ENCODE results near the gene TMEM271.

TMEM271 gene, protein sequence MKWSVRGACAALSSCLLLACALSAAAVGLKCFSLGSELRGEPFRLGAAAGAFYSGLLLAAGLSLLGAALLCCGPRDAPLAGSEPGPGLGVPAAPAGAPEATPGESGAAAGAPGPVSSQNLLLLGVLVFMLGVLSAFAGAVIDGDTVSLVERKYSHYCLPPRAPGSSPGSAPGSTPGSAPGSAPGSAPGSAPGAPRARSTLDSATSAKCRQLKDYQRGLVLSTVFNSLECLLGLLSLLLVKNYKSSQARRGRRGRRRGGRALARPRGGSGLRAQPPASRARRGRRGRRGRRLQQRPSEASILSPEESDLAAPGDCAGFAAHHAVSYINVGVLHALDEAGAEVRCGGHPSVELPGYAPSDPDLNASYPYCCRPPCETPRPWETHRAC

DNA sequence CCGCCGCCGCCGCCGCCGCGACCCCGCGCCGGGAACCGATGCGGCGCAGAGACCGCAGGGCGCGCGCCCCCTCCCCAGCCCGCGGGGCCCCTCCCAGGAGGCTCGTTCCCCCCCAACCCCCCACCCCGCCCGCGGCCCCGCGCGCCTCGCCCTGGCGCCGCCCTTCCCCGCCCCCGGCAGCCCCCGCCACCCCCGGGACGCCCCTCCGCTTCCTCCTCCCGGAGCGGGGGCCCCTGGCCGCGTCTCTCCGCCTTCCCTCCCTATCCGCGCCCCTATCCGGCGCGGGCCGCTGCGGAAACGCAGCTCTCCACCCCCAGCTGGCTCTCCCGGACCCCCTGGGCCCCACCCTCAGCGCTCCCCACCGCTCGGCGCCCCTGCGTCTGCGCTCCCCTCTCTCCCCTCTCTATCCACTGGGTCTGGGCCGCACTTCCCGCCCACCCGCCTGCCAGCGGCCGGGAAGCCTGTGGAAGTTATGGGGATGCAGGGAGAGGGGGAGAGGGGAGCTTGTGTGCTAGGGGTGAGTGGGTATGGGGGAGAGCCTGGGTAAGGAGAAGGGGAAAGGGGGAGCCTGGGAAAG, at the start of gene TMEM271:
Gene TMEM271 (minus strand): TSS at position 51 of the 577 bp plus-strand sequence. CDS start 233 bp downstream, outside the sequence.
- no peak for DNase-seq

DNA sequence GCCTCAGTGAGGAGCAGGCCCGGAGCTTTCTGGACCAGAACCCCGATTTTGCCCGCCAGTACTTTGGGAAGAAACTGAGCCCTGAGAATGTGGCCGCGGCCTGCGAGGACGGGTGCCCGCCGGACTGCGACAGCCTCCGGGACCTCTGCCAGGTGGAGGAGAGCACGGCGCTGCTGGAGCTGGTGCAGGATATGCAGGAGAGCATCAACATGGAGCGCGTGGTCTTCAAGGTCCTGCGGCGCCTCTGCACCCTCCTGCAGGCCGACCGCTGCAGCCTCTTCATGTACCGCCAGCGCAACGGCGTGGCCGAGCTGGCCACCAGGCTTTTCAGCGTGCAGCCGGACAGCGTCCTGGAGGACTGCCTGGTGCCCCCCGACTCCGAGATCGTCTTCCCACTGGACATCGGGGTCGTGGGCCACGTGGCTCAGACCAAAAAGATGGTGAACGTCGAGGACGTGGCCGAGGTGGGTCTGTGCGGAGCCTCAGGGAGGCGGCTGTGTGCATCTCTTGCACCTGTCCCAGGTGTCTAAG, 49.6 kb upstream of the TMEM271 start:
- DNase-seq = no peak

DNA sequence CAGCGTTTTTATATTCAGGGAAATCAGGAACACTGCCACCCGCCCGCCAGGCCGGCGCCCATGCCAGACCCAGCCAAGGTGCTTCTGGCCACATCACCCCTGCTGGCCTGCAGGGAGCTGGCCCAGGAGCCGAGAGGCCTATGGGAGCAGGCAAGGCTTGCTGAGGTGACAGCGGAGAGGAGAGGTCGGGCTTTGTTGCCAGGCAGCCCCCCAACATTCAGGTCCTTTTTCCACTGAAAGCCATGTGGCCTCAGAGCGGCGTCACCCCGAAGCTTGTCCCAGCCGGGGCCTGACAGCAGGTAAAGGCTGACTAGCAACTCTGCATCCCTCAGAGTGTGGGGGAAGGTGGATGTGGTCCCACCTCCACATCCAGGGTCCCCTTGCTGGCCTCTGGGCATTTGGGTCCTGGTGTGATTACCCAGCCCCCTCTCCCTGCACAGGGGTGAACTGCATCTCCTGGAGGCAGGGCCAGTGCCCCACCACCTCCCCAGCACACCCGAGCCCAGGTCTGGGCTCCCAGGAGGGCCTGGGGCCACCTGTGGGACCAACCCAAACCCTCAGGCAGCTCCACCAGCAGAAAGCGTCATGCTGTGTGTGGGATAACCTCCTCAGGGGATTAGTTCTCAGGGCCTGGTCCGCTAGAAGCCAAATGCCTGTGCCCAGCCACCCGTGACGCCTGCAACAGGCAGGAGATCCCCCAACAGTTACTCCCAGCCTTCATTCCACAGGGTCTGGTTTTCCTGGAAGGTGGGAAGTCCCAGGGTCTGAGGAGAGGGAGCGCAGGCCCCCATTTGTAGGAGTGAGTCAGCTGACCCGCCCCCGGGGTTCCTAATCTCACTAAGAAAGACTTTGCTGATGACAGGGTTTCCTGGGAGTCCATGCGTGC, 48.9 kb upstream of the TMEM271 start, which contains the start of gene PDE6B:
Gene PDE6B (plus strand): TSS at position 869 of the 886 bp plus-strand sequence. CDS start 54 bp downstream, outside the sequence.
- no peak for DNase-seq

DNA sequence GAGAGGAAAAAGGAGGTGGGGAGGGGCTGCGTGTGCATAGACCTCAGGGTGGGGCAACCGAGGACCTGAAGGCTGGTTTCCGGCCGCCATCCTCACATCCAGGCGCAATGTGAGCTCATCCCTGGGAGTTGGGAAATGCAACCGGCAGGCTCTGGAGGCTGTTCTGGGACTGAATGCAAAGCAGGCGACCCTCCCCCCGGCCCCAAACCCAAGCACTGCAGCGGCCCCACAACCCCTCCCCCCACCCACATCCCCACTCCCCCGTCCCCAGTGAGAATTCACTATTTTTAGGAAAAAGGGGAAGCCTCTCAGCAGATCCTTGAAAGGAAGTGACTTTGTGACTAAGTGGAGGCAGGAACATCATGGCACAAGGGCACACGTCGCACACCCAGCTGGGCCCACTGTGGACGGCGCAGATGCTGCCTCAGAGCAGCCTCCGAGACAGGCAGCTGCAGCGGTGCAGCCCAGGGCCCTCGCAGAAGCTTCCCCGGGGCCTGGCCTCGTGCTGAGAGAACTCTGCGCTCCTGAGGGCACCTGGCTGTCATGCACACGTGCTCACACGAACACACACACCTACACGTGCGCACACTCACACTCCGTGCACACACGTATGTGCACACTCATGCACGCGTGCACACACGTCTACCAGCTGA, 47.9 kb upstream of the TMEM271 start:
- DNase-seq = no peak

DNA sequence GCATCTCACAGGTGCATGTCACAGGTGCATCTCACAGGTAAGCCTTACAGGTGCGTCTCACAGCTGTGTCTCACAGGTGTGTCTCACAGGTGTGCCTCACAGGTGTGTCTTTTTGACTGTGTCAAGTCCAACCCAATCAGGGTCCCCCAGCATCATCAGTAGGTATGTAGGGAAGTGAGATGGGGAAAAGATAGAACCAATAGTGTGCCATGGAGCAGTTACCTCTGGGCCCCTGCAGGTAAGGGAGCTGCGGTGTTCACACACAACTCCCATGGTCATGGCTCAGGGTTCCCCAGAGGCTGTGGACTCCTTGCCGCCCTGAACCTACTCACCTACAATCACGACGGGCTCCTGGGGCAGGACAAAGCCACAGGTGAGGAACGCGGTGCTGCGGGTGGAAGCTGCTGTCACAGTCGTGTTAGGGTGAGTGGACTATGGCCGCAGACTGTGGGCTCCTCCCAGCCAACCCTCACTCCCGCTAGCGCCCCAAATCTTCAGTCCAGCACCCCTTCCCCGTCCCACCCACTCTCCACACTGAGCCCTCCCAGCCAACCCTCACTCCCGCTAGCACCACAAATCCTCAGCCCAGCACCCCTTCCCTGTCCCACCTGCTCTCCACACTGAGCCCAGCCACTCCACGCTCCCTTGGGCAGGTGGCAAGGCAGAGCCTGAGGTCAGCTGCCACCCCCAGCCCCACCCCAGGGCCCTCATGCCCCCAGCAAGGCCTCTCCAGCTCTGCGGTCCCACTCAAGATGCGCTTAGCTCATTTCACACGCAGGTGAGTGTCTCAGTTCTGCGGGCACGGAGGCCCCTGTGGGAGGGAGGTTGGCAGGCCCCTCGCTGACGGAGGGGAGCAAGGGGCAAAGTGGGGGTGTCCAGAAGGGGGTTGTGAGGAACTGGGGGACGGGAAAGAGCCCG, 47.2 kb upstream of the TMEM271 start:
- no peak for DNase-seq

DNA sequence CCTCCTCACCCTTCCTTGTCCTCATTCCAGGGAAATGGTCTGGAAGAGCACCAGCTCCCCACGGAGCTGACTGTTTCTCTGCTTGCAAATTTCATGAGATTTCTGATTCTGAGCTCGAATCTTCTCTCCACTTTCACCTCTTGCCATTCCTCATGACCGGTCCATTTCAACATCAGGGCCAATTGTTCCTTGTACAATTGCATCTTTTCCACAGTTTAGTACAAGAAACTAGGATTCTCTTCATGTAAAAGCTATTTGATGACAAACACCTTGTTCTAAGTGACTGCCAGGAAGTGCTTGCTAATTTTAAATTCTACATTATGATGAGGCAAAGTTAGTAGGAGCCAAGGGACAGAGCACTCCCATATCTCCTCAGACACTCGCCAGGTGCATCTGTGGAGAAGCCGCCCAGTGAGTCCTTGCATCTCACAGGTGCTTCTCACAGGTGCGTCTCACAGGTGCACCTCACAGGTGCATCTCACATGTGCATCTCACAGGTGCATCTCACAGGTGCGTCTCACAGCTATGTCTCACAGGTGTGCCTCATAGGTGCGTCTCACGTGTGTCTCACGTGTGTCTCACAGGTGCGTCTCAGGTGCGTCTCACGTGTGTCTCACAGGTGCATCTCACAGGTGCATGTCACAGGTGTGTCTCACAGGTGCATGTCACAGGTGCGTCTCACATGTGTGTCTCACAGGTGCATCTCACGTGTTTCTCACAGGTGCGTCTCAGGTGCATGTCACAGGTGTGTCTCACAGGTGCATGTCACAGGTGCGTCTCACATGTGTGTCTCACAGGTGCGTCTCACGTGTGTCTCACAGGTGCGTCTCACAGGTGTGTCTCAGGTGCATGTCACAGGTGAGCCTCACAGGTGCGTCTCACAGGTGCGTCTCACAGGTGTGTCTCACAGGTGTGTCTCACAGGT, 46.2 kb upstream of the TMEM271 start:
- no peak for DNase-seq

DNA sequence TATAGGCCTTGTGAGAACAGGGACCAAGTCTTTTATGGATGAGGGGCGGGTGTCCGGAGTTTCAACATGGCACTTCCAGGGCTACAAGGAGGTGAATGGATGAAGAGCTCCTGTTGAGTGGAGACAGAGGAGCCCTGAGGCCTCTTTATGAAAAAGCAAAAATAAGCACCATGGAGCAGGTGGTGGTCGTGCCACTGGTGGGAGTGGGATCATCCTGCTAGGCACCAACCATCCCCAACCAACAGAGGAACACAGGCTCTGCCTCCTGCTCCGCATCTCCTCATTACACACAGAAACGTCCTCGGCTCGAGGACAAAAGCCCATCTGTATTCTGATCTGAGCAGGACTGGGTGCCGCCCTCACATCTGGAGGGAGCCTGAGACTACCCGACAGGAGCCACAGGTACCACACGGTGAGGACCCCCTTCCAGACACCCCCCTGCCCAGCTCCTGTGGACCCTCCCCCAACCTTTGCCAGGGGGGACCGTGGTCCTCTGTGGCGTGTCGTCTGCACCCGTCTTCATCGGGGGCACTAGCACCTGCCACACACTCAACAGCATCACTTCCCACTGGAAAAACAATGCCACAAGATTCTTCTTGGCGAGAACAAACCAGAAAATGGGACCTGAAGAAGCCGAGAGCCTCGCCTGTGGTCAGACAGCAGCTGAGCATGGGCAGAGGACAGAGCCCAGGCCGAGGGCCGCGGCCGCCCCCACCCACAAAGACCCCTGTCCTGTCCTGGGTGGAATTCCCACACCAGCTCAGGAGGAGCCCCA, 45.4 kb upstream of the TMEM271 start:
- DNase-seq = no peak

DNA sequence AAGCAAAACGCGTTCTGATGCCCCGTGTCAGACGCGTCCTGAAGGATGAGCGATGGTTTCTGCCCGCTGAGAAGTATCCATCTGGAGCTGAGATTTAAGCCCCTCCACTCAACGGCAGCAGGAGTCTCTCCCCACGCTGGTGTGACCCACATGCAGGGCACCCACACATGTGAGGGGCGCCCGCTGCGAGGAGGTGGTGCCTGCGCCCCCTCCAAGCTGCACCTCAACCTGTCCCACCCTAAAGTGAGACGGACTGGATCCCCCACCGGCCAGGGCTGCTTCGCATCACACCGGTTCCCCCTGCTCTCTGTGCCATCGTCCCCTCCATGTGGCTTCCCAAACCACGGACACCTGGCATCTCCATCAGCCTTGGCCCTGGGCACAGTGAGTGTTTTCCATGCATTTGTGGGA, 44.8 kb upstream of the TMEM271 start:
- no peak for DNase-seq

DNA sequence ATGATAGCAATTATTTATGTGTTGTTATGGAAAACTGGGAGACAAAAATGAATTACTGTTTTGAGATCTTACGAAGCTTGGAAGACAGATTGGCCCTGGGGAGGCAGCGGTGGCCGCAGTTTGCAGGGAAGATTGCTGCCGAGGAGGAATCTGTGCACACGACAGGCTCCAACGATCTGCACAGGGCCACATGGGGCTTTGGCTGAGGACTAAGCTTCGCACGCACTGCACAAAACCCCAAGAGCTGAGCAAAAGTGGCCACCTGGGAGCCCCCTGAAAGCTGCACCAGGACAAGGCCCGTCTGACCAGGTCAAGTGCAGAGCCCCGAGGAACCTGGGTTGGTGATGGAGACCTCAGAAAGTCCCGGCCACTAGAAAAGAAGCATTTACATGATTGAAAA, 44.1 kb upstream of the TMEM271 start:
- DNase-seq = no peak

DNA sequence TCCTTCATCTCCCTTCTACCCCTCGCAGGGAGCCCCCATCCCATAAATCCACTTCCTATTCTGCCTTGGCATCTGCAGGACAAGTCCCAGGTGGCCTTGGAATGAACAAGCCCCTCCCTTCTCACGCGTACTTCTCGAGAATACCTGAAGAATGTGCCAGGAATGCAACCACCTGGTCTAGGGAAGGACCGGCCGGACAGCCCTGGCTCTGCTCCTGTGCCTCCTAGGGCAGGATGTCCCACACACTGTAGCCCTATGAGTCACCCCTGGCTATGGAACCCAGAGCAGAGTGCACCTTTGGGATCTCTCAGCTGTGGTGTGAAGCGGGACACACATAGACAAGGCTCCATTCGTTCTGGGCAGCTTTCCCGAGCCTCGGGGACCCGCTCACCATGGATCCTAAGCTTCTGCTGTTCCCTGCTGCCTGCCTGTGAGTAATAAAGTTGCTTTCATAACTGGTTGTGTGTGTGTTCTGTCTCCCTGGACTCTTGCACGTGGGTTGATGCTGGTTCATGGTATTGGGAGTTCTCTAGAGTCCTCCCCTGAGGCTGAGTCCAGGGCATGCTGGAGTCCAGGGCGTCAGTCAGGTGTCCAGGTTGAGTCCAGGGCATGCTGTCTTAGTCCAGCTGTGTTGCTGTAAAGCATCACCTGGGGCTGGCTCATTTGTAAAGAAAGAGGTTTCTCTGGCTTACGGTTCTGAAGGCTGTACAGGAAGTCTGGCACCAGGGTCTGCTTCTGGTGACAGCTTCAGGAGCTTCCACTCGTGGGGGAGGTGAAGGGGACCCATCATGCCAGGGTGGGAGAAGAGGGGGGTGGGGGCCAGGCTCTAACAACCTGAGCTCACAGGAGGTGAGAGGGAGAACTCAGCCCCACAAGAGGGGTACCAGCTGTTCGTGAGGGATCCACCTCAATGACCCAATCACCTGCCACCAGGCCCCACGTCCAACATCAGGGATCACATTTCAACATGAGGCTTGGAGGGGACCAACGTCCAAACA, 41.8 kb upstream of the TMEM271 start:
- no peak for DNase-seq

DNA sequence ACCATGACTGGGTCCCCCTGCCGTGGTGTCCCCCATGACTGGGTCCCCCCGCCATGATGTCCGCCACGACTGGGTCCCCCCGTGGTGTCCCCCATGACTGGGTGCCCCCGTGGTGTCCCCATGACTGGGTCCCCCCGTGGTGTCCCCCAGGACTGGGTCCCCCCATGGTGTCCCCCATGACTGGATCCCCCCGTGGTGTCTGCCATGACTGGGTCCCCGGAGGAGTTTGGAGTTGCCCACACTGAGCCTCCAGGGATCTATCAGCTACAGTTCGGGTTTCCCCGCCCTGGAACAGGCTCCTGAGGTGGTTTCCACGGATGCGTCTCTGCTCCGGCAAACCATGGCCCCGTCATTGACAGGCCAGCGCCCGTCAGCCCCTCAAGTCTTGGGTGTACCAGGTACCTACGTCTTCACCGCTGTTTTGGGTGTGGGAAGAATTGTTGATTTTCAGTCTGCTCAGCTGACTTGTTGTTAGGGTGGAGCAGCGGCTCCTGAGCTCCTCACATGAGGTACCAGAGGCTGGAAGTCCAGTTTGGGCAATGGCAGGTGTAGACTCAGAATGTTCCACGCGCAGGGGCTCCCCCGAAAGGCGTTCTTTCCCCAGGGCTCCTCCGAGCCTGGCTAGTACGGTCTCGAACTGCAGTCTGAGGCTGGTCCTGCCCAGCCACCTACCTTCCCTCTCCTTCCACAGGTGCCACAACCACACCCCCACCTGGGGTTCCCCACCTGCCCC, 41.0 kb upstream of the TMEM271 start:
- DNase-seq = no peak

- no peak for DNase-seq
Observed at GRCh38 chr4:616091-616490, 40.0 kb upstream of the TMEM271 start.

DNA sequence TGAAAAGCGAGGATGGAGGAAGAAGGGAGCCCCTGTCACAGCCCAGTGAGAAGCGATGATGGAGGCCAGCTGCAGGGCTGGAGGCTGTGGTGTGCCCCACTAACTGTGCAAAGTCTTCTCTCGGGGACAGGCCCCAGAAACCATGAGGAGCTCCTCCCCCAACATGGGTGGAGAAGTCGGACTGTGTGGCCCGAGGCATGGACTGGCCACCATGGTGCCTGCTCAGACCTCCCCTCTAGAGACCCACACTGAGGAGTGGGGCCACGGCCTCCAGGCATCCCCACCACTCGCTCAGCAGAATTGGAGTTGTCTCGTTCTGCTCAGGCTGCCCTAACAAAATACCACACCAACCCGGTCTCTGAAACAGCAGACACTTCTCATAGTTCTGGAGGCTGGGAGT, 37.0 kb upstream of the TMEM271 start:
- no peak for DNase-seq

DNA sequence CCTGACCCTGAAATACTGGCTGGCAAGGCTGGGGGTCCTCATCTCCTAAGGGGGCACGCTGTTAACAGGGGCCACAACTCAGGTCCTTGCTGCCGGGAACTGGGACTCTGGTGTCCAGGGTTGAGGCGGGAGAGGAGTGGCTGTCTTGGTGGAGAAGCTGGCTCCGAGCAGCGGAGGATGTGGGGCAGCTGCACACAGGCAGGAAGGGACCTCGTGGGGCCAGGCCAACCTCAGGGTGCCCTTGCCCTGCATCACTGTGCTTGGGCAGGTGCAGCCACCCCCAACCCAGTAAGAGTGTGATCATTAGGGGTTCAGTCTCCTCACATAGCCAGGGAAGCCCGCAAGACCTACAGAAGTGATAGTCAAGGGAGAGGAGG, 36.6 kb upstream of the TMEM271 start:
- no peak for DNase-seq

DNA sequence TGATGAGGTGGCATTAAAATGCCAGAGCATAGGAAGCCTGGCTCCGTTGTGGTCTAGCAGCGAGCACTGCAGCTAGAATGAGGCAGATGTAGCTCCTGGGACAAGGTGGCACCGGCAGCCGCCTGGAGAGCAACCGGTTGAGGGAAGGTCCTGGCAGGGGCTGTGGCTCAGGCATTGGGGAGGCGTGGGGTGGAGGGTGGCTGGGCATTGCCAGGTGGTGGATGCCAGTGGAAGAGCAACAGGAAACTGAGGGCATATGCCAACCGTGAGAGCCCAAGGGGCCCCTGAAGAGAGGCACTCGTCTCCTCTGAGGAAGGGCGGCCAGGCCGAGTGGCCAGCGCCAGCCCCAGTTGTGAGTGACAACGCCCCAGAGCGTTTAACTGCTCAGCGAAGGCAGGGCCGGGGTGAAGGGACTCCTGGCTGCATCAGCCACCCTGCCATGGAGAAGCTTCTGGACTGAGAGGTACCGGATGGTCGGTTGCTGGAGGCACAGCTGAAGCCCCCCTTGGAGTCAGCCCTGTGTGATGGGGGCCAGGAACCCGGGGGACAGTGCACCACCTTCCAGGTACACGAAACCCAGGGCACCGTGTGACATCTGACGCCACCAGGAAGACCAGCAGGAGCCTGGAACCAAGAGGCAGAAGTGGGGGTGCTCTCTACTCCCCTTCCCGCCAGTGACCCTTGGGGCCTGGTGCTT, 36.1 kb upstream of the TMEM271 start:
- no peak for DNase-seq

GRCh38 chr4:610411-611261, 34.5 kb upstream of the TMEM271 start:
- DNase-seq = no peak

Data from activated CD4-positive, CD25-positive, alpha-beta regulatory T cell treated with anti-CD3 and anti-CD28 coated beads, Interleukin-2, amount 50 U/mL, for 72 hours (primary cell).